CD4-positive, alpha-beta T cell treated with Interleukin-4 for 4 hours (primary cell): Measurements from ENCODE around the gene HMGCL.
"Not testable (repeated sequence)": the region's sequence is repeated elsewhere in the genome, so short reads cannot be mapped to it uniquely, and the experiment has no call there.

Experiments
- DNase-seq: peaks from one replicate; pipeline ENCODE4 v3.0.0-alpha.2; 2020

Gene HMGCL

GRCh38 chr1:23825762-23826522, 713 bp upstream of the HMGCL start:
- peak; percentile 31 for DNase-seq

DNA sequence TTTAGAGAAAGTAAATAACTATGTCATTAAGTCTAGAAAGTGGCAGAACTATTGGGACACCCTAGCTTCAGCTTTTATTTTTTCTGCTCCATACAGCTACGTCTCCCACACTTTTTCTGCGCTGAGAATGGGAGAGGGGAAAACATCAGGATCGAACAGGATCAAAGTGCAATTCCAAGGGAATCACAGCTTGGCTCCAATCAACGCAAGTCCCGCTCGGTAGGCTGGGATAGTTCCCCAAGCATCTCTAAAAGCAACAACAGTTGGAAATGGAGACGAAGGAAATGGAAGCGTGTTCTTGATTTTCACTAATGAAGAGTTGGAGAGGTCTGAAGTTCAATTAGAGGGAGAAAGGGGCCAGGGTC, 536 bp downstream of the HMGCL start:
- no peak for DNase-seq

DNA sequence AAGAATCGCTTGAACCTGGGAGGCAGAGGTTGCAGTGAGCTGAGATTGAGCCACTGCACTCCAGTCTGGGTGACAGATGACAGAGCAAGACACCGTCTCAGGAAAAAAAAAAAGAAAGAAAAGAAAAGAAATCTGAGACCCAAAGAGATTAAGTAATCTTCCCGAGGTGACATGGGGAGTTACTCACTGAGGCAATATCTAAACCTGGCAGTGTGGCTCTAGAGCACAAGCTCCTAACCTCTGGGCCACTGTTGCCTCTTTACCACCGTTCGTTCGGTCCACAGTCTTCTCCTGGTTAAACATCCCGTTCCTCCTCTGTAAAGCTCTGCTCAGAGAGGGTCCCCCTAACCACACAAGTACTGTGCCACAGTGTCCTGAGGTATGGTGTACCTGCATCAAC, 1.5 kb downstream of the HMGCL start:
- no peak for DNase-seq

- DNase-seq: no peak
Measured at GRCh38 chr1:23817633-23818032, 7.6 kb downstream of the HMGCL start.

DNA sequence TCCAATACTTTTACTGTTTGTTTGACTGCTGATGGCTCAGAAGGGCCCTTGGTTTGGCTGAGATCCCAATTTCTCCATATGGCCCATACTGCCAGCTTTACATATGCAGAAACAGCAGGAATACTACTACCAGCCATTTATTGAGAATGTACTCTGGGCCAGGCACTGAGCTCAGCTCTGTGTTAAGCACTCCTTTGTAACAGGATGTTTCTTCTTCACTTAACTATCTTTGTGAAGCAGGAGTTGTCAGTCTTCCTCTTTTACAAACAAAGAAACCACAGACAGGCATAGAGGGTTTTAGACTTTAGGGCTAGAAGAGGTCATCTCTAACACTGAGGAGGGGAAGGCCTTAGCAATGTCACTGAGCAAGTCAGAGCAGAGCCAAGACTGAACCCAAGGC, 8.3 kb downstream of the HMGCL start:
- no peak for DNase-seq

- DNase-seq: no peak
Measured at GRCh38 chr1:23816361-23816760, 8.9 kb downstream of the HMGCL start.

- no peak for DNase-seq
Measured at GRCh38 chr1:23814016-23814415, 11.2 kb downstream of the HMGCL start.

- DNase-seq: peak; percentile 54
Measured at GRCh38 chr1:23810818-23811540, 14.2 kb downstream of the HMGCL start.

DNA sequence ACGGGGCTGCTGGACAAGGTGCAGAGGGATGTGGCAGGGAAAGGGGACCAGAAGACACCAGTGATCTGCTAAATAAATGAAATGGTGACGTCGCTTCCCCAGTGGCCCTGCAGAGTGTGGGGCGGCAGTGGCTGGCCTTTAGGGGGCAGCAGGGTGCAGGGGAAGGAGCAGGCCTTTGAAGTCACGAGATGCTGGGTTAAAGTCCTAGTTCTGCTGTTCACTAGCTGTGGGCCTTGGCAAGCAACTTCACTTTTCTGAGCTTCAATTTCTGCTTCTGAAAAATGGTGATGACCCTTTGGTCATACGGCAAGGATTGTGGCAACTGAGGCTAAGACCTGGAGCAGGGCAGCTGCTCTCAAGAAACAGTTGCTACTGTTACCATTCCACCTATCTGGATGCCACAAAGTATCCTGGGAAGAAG, 15.5 kb downstream of the HMGCL start:
- peak; percentile 81 for DNase-seq

- no peak for DNase-seq
Measured at GRCh38 chr1:23807453-23807852, 17.8 kb downstream of the HMGCL start.

GRCh38 chr1:23806280-23806679, 18.9 kb downstream of the HMGCL start:
- DNase-seq: no peak

DNA sequence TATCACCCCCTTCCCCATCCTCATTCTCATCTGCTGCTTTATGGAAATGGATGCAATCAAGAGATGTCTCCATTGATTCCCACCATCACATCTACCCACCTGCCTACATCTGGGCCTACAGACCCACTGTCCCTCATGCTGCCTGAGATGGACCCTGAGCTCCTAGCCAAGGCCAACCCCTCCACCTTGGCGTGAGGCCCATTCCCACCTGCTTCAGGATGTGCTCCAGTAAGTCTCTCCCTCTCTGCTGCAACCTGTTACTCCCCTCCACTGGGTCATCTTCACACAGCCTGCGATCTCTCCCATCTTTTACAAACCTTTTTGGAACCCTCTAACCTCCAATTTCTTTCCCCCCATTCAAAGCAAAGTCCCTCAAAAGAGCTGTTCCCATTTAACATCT, 20.2 kb downstream of the HMGCL start:
- DNase-seq: no peak

GRCh38 chr1:23804183-23804835, 20.9 kb downstream of the HMGCL start:
- no peak for DNase-seq

- no peak for DNase-seq
Measured at GRCh38 chr1:23803674-23804073, 21.6 kb downstream of the HMGCL start.

- not testable (repeated sequence) for DNase-seq
Measured at GRCh38 chr1:23802809-23803342, 22.4 kb downstream of the HMGCL start.

- no peak for DNase-seq
Measured at GRCh38 chr1:23801876-23802275, 23.4 kb downstream of the HMGCL start.

GRCh38 chr1:23801338-23801748, 23.9 kb downstream of the HMGCL start:
- no peak for DNase-seq

DNA sequence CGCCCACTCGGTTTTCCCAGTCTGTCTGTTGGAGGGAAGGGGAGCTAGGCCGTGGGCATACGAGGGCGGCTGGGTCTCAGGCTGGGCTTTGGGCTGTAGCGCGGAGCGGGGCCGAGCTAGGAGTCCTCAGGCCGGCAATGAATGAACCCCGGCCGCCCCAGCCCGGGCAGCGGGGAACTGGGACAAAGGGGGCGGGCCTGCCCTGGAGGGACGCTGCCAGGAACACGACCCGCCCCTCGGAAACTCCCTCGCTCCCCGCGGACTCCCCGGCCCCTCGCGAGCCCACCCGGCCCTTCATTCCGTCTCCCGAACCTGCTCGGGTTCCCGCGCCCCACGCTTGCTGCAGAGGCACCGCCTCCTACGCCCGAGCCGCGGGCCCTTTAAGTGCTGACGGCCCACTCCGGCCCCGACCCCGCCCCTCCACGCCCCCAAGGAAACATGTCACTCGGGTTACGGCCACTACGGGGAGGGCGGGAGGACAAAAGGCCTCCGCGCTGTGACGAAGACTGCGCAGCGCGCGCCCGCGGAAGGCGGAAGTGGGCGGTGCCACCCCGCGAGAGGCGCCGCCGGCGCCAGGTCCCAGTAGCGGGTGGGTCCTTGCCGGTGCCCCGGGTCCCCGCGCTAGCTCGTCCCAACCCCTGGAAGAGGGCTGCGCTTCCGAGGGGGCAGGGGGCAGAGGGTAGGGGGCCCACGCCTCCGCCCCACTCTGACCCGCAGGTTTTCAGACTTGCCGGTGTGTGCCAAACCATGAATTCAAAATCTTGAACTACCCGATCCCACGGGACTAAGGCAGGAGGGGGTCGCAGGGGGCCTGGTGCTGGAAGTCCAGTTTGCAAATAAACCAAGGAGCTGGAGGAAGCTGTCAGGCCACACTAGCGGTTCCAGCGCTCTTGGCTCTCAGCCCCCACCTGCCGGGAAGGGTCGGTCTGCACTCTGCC, 24.6 kb downstream of the HMGCL start, which contains the start of gene GALE:
TSS of gene GALE (minus strand) at position 355 of the 938 bp plus-strand sequence. CDS start 1,747 bp downstream, outside the sequence.
- DNase-seq: peak; percentile 97

DNA sequence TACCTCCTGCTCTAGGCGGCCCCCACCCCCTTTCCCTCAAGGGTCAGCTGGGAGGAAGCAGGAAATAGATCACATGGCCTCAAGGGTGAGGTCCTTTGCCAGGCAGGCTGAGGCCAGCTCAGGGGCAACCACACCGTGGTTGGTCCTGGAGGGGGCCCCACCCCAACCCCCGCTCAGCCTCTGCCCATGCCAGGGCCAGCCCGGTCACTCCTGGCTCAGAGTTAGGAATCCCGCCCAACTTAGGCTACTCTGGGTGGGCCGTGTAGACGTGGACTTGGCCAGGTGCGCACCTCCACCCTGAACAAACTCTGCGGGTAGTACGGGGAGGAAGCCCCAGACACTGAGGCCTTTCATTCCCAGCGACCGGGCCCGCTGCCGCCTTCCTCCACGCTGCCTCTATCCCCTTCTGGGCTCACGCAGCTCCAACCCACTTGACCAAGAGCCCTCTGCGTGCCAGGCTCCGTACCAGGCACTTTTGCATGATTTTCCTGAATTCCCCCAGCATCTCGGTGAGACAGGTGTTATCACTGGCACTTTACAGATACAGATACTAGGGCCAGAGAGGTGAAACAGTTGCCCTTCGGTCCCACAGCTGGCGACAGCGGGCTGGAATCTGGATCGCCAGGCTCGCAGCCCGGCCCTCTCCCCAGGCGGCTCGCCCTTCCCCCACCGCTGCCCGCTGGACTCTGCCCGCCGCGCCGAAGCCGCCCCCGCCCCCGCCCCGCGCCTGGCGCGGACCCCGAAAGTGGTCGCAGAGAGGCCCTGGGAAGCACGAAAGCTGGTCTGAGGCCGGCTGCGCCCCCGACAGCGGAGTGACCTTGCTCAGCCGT, 25.4 kb downstream of the HMGCL start:
- peak; percentile 46 for DNase-seq

- DNase-seq: no peak
Measured at GRCh38 chr1:23799255-23799569, 26.0 kb downstream of the HMGCL start.

DNA sequence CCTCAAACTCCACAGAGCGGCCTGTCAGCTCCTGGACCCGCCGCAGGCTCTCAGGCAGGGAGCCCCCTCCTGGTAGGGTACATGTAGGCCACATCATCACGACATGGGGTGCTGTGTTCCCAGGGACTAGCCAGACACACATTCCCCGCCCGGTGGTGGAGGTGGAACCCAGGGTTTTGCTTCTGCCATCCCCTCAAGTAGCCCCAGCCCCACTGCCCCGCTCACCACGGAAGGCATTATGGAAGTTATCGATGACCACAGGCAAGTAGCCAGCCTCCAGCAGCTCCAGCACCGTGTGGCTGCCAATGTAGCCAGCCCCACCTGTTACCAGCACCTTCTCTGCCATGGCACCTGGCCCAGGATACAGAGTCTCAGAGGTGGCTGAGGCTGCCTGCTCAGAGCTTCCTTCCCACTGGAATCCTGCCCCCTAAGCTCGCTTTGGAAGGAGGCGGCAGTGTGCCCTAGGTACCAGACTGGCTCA, 26.5 kb downstream of the HMGCL start:
- no peak for DNase-seq
